K562 (cell line): ENCODE measurements around the gene HPCA. TPM values are rescaled to one million over a fixed set of nuclear protein-coding genes. Genes with fewer than 3 reads are reported as not detected.

Source experiments
- ASH1L ChIP-seq: fragments of 450-650 bp; IDR thresholded peaks from 2 replicates; pipeline ENCODE4 v1.6.1; 2018; ENCODE audit warnings: borderline replicate concordance, mild to moderate bottlenecking, low read depth; ENCODE audit not compliant: partially characterized antibody
- BACH1 ChIP-seq: fragments of 200-800 bp; sonication (Bioruptor generic); IDR thresholded peaks from 2 replicates; pipeline ENCODE4 v1.6.1; 2016; ENCODE audit warnings: missing genetic modification characterization, missing compliant biosample characterization
- CAMTA2 ChIP-seq: fragments of 250-450 bp; sonication (Bioruptor Pico); conservative IDR thresholded peaks from 2 replicates; pipeline ENCODE4 v1.5.1; 2022
- E2F8 ChIP-seq: fragments of 450-650 bp; IDR thresholded peaks from 2 replicates; pipeline ENCODE4 v1.7.1; 2018; ENCODE audit warnings: mild to moderate bottlenecking, low read depth; ENCODE audit not compliant: partially characterized antibody
- FIP1L1 ChIP-seq: fragments of 200-400 bp; formaldehyde crosslinking; IDR thresholded peaks from 2 replicates; pipeline ENCODE4 v1.6.1; 2018; ENCODE audit warnings: mild to moderate bottlenecking, low read depth, low read length; ENCODE audit not compliant: poor library complexity, severe bottlenecking
- FOS ChIP-seq: IDR thresholded peaks from 3 replicates; pipeline ENCODE4 v1.6.1; 2011; ENCODE audit not compliant: insufficient read length; ENCODE audit errors: extremely low read depth
- IRF9 ChIP-seq: fragments of 450-650 bp; IDR thresholded peaks from 2 replicates; pipeline ENCODE4 v1.6.1; 2016; ENCODE audit warnings: missing biosample characterization, missing genetic modification characterization
- KAT8 ChIP-seq: fragments of 450-650 bp; IDR thresholded peaks from 2 replicates; pipeline ENCODE4 v1.6.1; 2016; ENCODE audit warnings: low read depth, mild to moderate bottlenecking
- MEIS2 ChIP-seq: fragments of 450-650 bp; IDR thresholded peaks from 2 replicates; pipeline ENCODE4 v1.6.1; 2014; ENCODE audit warnings: mild to moderate bottlenecking; ENCODE audit not compliant: partially characterized antibody
- NBN ChIP-seq: fragments of 450-650 bp; IDR thresholded peaks from 2 replicates; pipeline ENCODE4 v1.6.1; 2016; ENCODE audit warnings: low read depth, mild to moderate bottlenecking
- SIRT6 ChIP-seq: IDR thresholded peaks from one replicate; pipeline ENCODE4 v1.6.1; 2012; ENCODE audit warnings: low read depth, mild to moderate bottlenecking, control low read depth, inconsistent platforms, low read length, moderate library complexity
- SNAPC5 ChIP-seq: fragments of 250-450 bp; sonication (Bioruptor Pico); IDR thresholded peaks from 2 replicates; pipeline ENCODE4 v1.8.0; 2021; ENCODE audit warnings: moderate library complexity, mild to moderate bottlenecking, inconsistent platforms
- TAF9B ChIP-seq: fragments of 450-650 bp; IDR thresholded peaks from 2 replicates; pipeline ENCODE4 v1.6.1; 2018; ENCODE audit warnings: mild to moderate bottlenecking; ENCODE audit not compliant: partially characterized antibody
- ZBTB11 ChIP-seq, 3 experiments: fragments of 200-800 bp in 1 of 3; fragments of 250-450 bp in 1 of 3; fragments of 450-650 bp in 1 of 3; sonication (Bioruptor Pico) in 1 of 3; sonication (Bioruptor generic) in 1 of 3; formaldehyde crosslinking in 1 of 3; IDR thresholded peaks; 2 replicates each; pipeline versions ENCODE4 v1.6.1 to v1.8.0; 2016 to 2022; ENCODE audit warnings: mild to moderate bottlenecking in 2 of 3, missing genetic modification characterization in 2 of 3, missing compliant biosample characterization in 1 of 3, moderate library complexity in 1 of 3
- ZBTB2 ChIP-seq: fragments of 450-650 bp; IDR thresholded peaks from 2 replicates; pipeline ENCODE4 v1.6.1; 2016; ENCODE audit warnings: antibody characterized with exemption
- ZNF311 ChIP-seq: fragments of 250-450 bp; sonication (Bioruptor Pico); IDR thresholded peaks from 2 replicates; pipeline ENCODE4 v1.4.0; 2020; ENCODE audit warnings: mild to moderate bottlenecking, moderate library complexity
- ZNF324 ChIP-seq: fragments of 250-450 bp; sonication (Bioruptor Pico); IDR thresholded peaks from 2 replicates; pipeline ENCODE4 v1.4.0; 2020; ENCODE audit warnings: mild to moderate bottlenecking
- ZNF75A ChIP-seq: fragments of 450-650 bp; formaldehyde crosslinking; IDR thresholded peaks from 2 replicates; pipeline ENCODE4 v1.4.0; 2020; ENCODE audit warnings: mild to moderate bottlenecking
- ZNF778 ChIP-seq: fragments of 450-650 bp; formaldehyde crosslinking; IDR thresholded peaks from 2 replicates; pipeline ENCODE4 v1.4.0; 2020; ENCODE audit warnings: mild to moderate bottlenecking, moderate library complexity
- polyA plus RNA-seq, 8 experiments: library from polyadenylated mRNA; depleted of rRNA in 4 of 8; stranded (reverse) in 5 of 8; unstranded in 3 of 8; fragments of >200 nt; fragmentation: Nextera tagmentation in 2 of 8; fragmentation: Illumina TruSeq in 1 of 8; extraction: Ambion mirVana in 2 of 8; extraction: Trizol in 1 of 8; gene quantifications; 2 replicates each; pipeline versions ENCODE4 v1.2.1 to v1.2.3, GENCODE V29; 2011 to 2014; ENCODE audit warnings: inconsistent platforms in 1 of 8, missing spikeins in 1 of 8
- total RNA-seq, 7 experiments: library from RNA; depleted of rRNA in 6 of 7; stranded (reverse); fragments of >200 nt in 6 of 7; fragmentation: Illumina TruSeq in 2 of 7; extraction: Trizol in 2 of 7; gene quantifications; 2 replicates each; pipeline versions ENCODE4 v1.2.1 to v1.2.3, GENCODE V29; 2011 to 2021; ENCODE audit warnings: low replicate concordance in 1 of 7

HPCA gene
- total and polyA plus RNA-seq, 9 of the 15 experiments (the other 6 are each of a cell fraction or from before 2014, with no cell fraction given): not detected

GRCh38 chr1:32876341-32877210 lies 9.7 kb upstream of the HPCA start (continued):
- TF ChIP-seq MEIS2 (no peak), SNAPC5 (CRISPR knock-in tag) (no peak), ZBTB11 (CRISPR knock-in tag; IDR thresholded peaks at IDR 0.05) (no peak), BACH1 (no peak), FOS (no peak), ASH1L (no peak), ZNF75A (CRISPR knock-in tag) (no peak), CAMTA2 (CRISPR knock-in tag) (no peak), ZNF311 (CRISPR knock-in tag) (no peak), SIRT6 (no peak), E2F8 (no peak), KAT8 (no peak), TAF9B (no peak), IRF9 (tag) (no peak), FIP1L1 (no peak), ZNF778 (CRISPR knock-in tag) (no peak), ZNF324 (no peak), ZBTB2 (0 out of 2 replicates have a peak, but pooled peaks have one; percentile 37), NBN (no peak)
